H9 (cell line): ENCODE measurements around the gene AMY2B. TPM values are rescaled to one million over a fixed set of nuclear protein-coding genes. Genes with fewer than 3 reads are reported as not detected.
A peak's percentile ranks its signal among the peaks of the same experiment; 100 is the strongest.

Experiments
- DNase-seq: peaks from one replicate; pipeline ENCODE4 v3.0.0-alpha.2; 2017
- H2AFZ ChIP-seq: one replicate; pipeline ENCODE4 v1.6.1; 2013; ENCODE audit warnings: mild to moderate bottlenecking, low read length, control low read depth, moderate library complexity
- H2AK5ac ChIP-seq: 2 replicates; pipeline ENCODE4 v1.6.1; 2013; ENCODE audit warnings: low read length, control low read depth, mixed read lengths; ENCODE audit not compliant: insufficient read length
- H2BK120ac ChIP-seq: one replicate; pipeline ENCODE4 v1.6.1; 2013; ENCODE audit warnings: low read depth, mild to moderate bottlenecking, low read length, control low read depth, inconsistent platforms; ENCODE audit not compliant: poor library complexity, severe bottlenecking
- H2BK12ac ChIP-seq: 2 replicates; pipeline ENCODE4 v1.6.1; 2013; ENCODE audit warnings: low read length, control low read depth, mixed read lengths, low read depth; ENCODE audit not compliant: insufficient read length
- H2BK15ac ChIP-seq: 2 replicates; pipeline ENCODE4 v1.6.1; 2013; ENCODE audit warnings: low read depth, low read length, control low read depth
- H2BK20ac ChIP-seq: one replicate; pipeline ENCODE4 v1.6.1; 2013; ENCODE audit warnings: low read depth, mild to moderate bottlenecking, low read length, control low read depth, inconsistent platforms; ENCODE audit not compliant: poor library complexity, severe bottlenecking
- H2BK5ac ChIP-seq: 2 replicates; pipeline ENCODE4 v1.6.1; 2013; ENCODE audit warnings: low read length, control low read depth, mixed read lengths; ENCODE audit not compliant: insufficient read length
- H3K14ac ChIP-seq: 2 replicates; pipeline ENCODE4 v1.6.1; 2013; ENCODE audit warnings: low read length, control low read depth; ENCODE audit not compliant: insufficient read depth
- H3K18ac ChIP-seq: 2 replicates; pipeline ENCODE4 v1.6.1; 2013; ENCODE audit warnings: low read depth, mild to moderate bottlenecking, mixed read lengths, low read length, control low read depth; ENCODE audit not compliant: insufficient read length
- H3K23ac ChIP-seq: 2 replicates; pipeline ENCODE4 v1.6.1; 2013; ENCODE audit warnings: low read length, control low read depth, mixed read lengths, low read depth; ENCODE audit not compliant: insufficient read length
- H3K23me2 ChIP-seq: 2 replicates; pipeline ENCODE4 v1.6.1; 2013; ENCODE audit warnings: low read depth, mild to moderate bottlenecking, mixed read lengths, low read length, control low read depth; ENCODE audit not compliant: insufficient read length, poor library complexity, severe bottlenecking
- H3K27ac ChIP-seq: 2 replicates; pipeline ENCODE4 v1.5.1; 2013; ENCODE audit warnings: low read length, control low read depth, mixed read lengths, low read depth; ENCODE audit not compliant: insufficient read length
- H3K27me3 ChIP-seq: 2 replicates; pipeline ENCODE4 v1.6.1; 2013; ENCODE audit warnings: low read length, control low read depth, inconsistent platforms; ENCODE audit not compliant: insufficient read depth
- H3K4ac ChIP-seq: 2 replicates; pipeline ENCODE4 v1.6.1; 2013; ENCODE audit warnings: low read depth, mild to moderate bottlenecking, control low read depth, inconsistent platforms, low read length, moderate library complexity
- H3K4me1 ChIP-seq: 2 replicates; pipeline ENCODE4 v1.6.1; 2013; ENCODE audit warnings: low read length, control low read depth, inconsistent platforms; ENCODE audit not compliant: insufficient read depth
- H3K4me2 ChIP-seq: 2 replicates; pipeline ENCODE4 v1.6.1; 2013; ENCODE audit warnings: low read length, control low read depth, mixed read lengths; ENCODE audit not compliant: insufficient read length, insufficient read depth
- H3K56ac ChIP-seq: 2 replicates; pipeline ENCODE4 v1.6.1; 2013; ENCODE audit warnings: low read depth, mild to moderate bottlenecking, mixed read lengths, low read length, control low read depth; ENCODE audit not compliant: insufficient read length
- H3K79me1 ChIP-seq: 2 replicates; pipeline ENCODE4 v1.6.1; 2013; ENCODE audit warnings: low read depth, mild to moderate bottlenecking, moderate library complexity, low read length, control low read depth, inconsistent platforms; ENCODE audit not compliant: insufficient read depth, poor library complexity, severe bottlenecking
- H3K79me2 ChIP-seq: 2 replicates; pipeline ENCODE4 v1.6.1; 2013; ENCODE audit warnings: low read length, control low read depth, inconsistent platforms; ENCODE audit not compliant: insufficient read depth
- H3K9ac ChIP-seq: 2 replicates; pipeline ENCODE4 v1.6.1; 2013; ENCODE audit warnings: low read length, control low read depth, mixed read lengths; ENCODE audit not compliant: insufficient read length; ENCODE audit errors: extremely low read depth
- H3K9me3 ChIP-seq: one replicate; pipeline ENCODE4 v1.6.1; 2013; ENCODE audit warnings: low read depth, low read length, inconsistent platforms; ENCODE audit not compliant: control insufficient read depth
- H3T11ph ChIP-seq: one replicate; pipeline ENCODE4 v1.6.1; 2013; ENCODE audit warnings: mild to moderate bottlenecking, low read length, control low read depth, inconsistent platforms
- H4K20me1 ChIP-seq: one replicate; pipeline ENCODE4 v1.6.1; 2013; ENCODE audit not compliant: control insufficient read depth, insufficient read length, insufficient read depth
- H4K5ac ChIP-seq: 2 replicates; pipeline ENCODE4 v1.6.1; 2013; ENCODE audit warnings: low read depth, mild to moderate bottlenecking, mixed read lengths, low read length, control low read depth; ENCODE audit not compliant: insufficient read length
- H4K8ac ChIP-seq: replicated peaks from 2 replicates; pipeline ENCODE4 v1.6.1; 2013; ENCODE audit warnings: low read length, control low read depth, mixed read lengths, low read depth; ENCODE audit not compliant: insufficient read length
- H4K91ac ChIP-seq: 2 replicates; pipeline ENCODE4 v1.6.1; 2013; ENCODE audit warnings: low read depth, mild to moderate bottlenecking, moderate library complexity, mixed read lengths, low read length, control low read depth; ENCODE audit not compliant: insufficient read length
- H3K27ac Mint-ChIP-seq, 3 experiments: 2 replicates in 2 of 3; 3 replicates in 1 of 3; pipeline ENCODE4 v1.8.0; 2020 to 2021; ENCODE audit warnings: mixed read lengths in 3 of 3, mild to moderate bottlenecking in 1 of 3, moderate library complexity in 1 of 3
- H3K27me3 Mint-ChIP-seq: 2 replicates; pipeline ENCODE4 v1.8.0; 2021; ENCODE audit warnings: low read depth, mild to moderate bottlenecking, moderate library complexity, mixed read lengths
- H3K36me3 Mint-ChIP-seq, 3 experiments: 2 replicates in 2 of 3; 3 replicates in 1 of 3; pipeline ENCODE4 v1.8.0; 2020 to 2021; ENCODE audit warnings: low read depth in 3 of 3, mixed read lengths in 3 of 3; ENCODE audit not compliant: insufficient read depth in 1 of 3
- H3K4me1 Mint-ChIP-seq, 2 experiments: 2 replicates each; pipeline ENCODE4 v1.8.0; 2020; ENCODE audit warnings: mixed read lengths in 2 of 2
- H3K4me3 Mint-ChIP-seq, 2 experiments: 2 replicates in 1 of 2; 3 replicates in 1 of 2; pipeline ENCODE4 v1.8.0; 2020 to 2021; ENCODE audit warnings: mild to moderate bottlenecking in 2 of 2, mixed read lengths in 2 of 2, moderate library complexity in 1 of 2
- H3K9me3 Mint-ChIP-seq, 2 experiments: 2 replicates in 1 of 2; 3 replicates in 1 of 2; pipeline ENCODE4 v1.8.0; 2020; ENCODE audit warnings: mild to moderate bottlenecking in 2 of 2, mixed read lengths in 2 of 2, moderate library complexity in 1 of 2
- CTCF ChIP-seq: fragments of 200-600 bp; sonication (generic); conservative IDR thresholded peaks from 3 replicates; pipeline ENCODE4 v1.8.0; 2021; ENCODE audit warnings: antibody characterized with exemption, mild to moderate bottlenecking
- WGBS: extraction: QIAGEN DNeasy Blood & Tissue Kit; methylation state at CpG from one replicate; pipeline ENCODE4 v1.1.7; 2013; ENCODE audit warnings: missing lambda C conversion rate, low lambda C conversion rate, mixed read lengths; ENCODE audit not compliant: insufficient read length; ENCODE audit errors: extremely low coverage; 5-methylcytosine and 5-hydroxymethylcytosine counted together
- total RNA-seq: library from RNA; stranded (reverse); gene quantifications from 2 replicates; pipeline ENCODE4 v1.2.1, GENCODE V29; 2021

AMY2B gene
- total RNA-seq, 1 experiment from 2014 or later, result 0.90 TPM

- Histone ChIP-seq H3K56ac (no peak overlapping the region), H3K18ac (no peak overlapping the region), H3K9me3 (no peaks in the 10 kb centered on the region), H3K4me2 (no peak overlapping the region), H4K20me1 (no peaks in the 10 kb centered on the region), H2BK120ac (no peak overlapping the region), H2BK12ac (no peak overlapping the region), H3K23me2 (no peaks in the 10 kb centered on the region), H4K91ac (no peak overlapping the region), H2BK20ac (no peak overlapping the region), H2AK5ac (no peak overlapping the region), H3T11ph (no peak overlapping the region), H3K23ac (no peak overlapping the region), H3K27me3 (no peaks in the 10 kb centered on the region), H4K8ac (no peak overlapping the region), H2AFZ (no peak overlapping the region), H3K79me1 (no peaks in the 10 kb centered on the region), H3K4me1 (no peaks in the 10 kb centered on the region), H3K9ac (no peak overlapping the region), H3K27ac (no peak overlapping the region), H3K14ac (no peak overlapping the region), H4K5ac (no peak overlapping the region), H2BK15ac (no peak overlapping the region), H3K4ac (no peak overlapping the region), H3K79me2 (peaks cover 2% of the 10 kb centered on the region; the same call in 1 of the 2 replicates), H2BK5ac (no peak overlapping the region)
- H3K27ac Mint-ChIP-seq, result no peak overlapping the region
- peaks cover 3 to 11% of the 10 kb centered on the region in 2 experiments; a peak in 2 of 5 replicates for H3K9me3 Mint-ChIP-seq
- peaks cover 10 to 13% of the 10 kb centered on the region in 2 experiments for H3K4me1 Mint-ChIP-seq
- peaks cover 7 to 16% (median 10%) of the 10 kb centered on the region in 3 experiments; a peak in 5 of 7 replicates for H3K36me3 Mint-ChIP-seq
- WGBS, result no CpG with 5 or more reads among the region's 2 CpGs
- peak overlapping the region; percentile 99; a peak in 4 of 5 replicates for H3K4me3 Mint-ChIP-seq
- DNase-seq, result no peak
- TF ChIP-seq CTCF, result no peak
- H3K27me3 Mint-ChIP-seq, result no peaks in the 10 kb centered on the region
Measured at GRCh38 chr1:103527331-103527730, 44.1 kb upstream of the AMY2B start.
